ENCODE data around the gene HK2.

DNA sequence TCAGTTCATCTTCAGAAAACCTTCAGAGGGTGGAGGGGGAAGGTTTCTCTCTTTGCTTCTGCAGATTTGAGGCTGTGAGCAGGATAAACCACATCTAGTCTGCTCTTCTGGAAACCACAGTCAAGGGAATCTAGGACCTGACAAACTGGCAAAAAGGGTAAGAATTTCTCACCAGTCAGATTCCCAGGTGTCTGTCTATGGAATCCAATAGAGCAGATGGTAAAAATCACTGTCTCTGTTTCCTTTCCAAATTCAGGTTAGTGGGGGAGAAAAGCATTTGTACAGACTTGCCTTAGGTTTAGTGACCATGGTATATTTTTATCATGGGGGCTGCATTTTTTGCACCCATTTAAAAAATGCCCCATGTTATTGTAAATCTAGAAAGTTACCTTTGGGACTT is 62.3 kb downstream of the HK2 start:
- TF ChIP-seq POLR2A (IDR thresholded peaks at IDR 0.05; ENCODE audit: low read depth, low read length) (no peak), TAF1 (IDR thresholded peaks at IDR 0.05; ENCODE audit: low read depth, low read length) (no peak), POLR2AphosphoS5 (IDR thresholded peaks at IDR 0.05; ENCODE audit: low read depth, low read length) (no peak), POU2F2 (IDR thresholded peaks at IDR 0.05; ENCODE audit: low read depth, low read length) (no peak)

All from GM12891 (cell line).